Progenitor cell of endocrine pancreas (in vitro differentiated cells): ENCODE data around the gene TOMM7. TPM values are rescaled to one million over a fixed set of nuclear protein-coding genes. Genes with fewer than 3 reads are reported as not detected.
"Not testable (repeated sequence)": the region's sequence is repeated elsewhere in the genome, so short reads cannot be mapped to it uniquely, and the experiment has no call there.

Experiments used
- DNase-seq: peaks from one replicate; pipeline ENCODE4 v3.0.0; 2021; ENCODE audit warnings: low spot score; ENCODE audit not compliant: unreplicated experiment
- H3K27ac Mint-ChIP-seq: 2 replicates; pipeline ENCODE4 v1.8.0; 2021; ENCODE audit warnings: mild to moderate bottlenecking, moderate library complexity, mixed read lengths
- H3K27me3 Mint-ChIP-seq: 2 replicates; pipeline ENCODE4 v1.8.0; 2021; ENCODE audit warnings: mixed read lengths
- H3K36me3 Mint-ChIP-seq: 2 replicates; pipeline ENCODE4 v1.8.0; 2022; ENCODE audit warnings: mixed read lengths; ENCODE audit not compliant: insufficient read depth
- H3K4me1 Mint-ChIP-seq: 2 replicates; pipeline ENCODE4 v1.8.0; 2021; ENCODE audit warnings: low read depth, mixed read lengths
- H3K4me3 Mint-ChIP-seq: 2 replicates; pipeline ENCODE4 v1.8.0; 2021; ENCODE audit warnings: low read depth, mild to moderate bottlenecking, moderate library complexity, mixed read lengths
- H3K9me3 Mint-ChIP-seq: 2 replicates; pipeline ENCODE4 v1.8.0; 2021; ENCODE audit warnings: low read depth, mixed read lengths
- CTCF ChIP-seq: fragments of 200-600 bp; sonication (generic); IDR thresholded peaks from one replicate; pipeline ENCODE4 v1.5.0; 2021; ENCODE audit warnings: antibody characterized with exemption, mild to moderate bottlenecking; ENCODE audit not compliant: unreplicated experiment
- total RNA-seq: library from RNA; stranded (reverse); gene quantifications from 2 replicates; pipeline ENCODE4 v1.2.1, GENCODE V29; 2021

The TOMM7 gene
- total RNA-seq, 1 donor from 2014 or later = 139 TPM

- no peaks in the 10 kb centered on the region for H3K9me3 Mint-ChIP-seq
- H3K27me3 Mint-ChIP-seq = peaks cover 17% of the 10 kb centered on the region
- H3K27ac Mint-ChIP-seq = no peak overlapping the region
- no peak for DNase-seq
- peaks cover 4% of the 10 kb centered on the region for H3K4me1 Mint-ChIP-seq
- peaks cover 4% of the 10 kb centered on the region for H3K36me3 Mint-ChIP-seq
- TF ChIP-seq CTCF = no peak
- H3K4me3 Mint-ChIP-seq = no peak overlapping the region
Measured at GRCh38 chr7:22853138-22853537, 30.5 kb upstream of the TOMM7 start.

GRCh38 chr7:22851145-22851544, 28.5 kb upstream of the TOMM7 start:
- TF ChIP-seq CTCF = no peak
- Mint-ChIP-seq H3K27me3 (peaks cover 17% of the 10 kb centered on the region), H3K4me3 (no peak overlapping the region), H3K9me3 (no peaks in the 10 kb centered on the region), H3K27ac (no peak overlapping the region), H3K4me1 (peaks cover 4% of the 10 kb centered on the region), H3K36me3 (peaks cover 1% of the 10 kb centered on the region)
- no peak for DNase-seq

- not testable (repeated sequence) for H3K27ac Mint-ChIP-seq, H3K9me3 Mint-ChIP-seq, H3K4me1 Mint-ChIP-seq, H3K4me3 Mint-ChIP-seq, H3K36me3 Mint-ChIP-seq, DNase-seq
- peaks cover 17% of the 10 kb centered on the region for H3K27me3 Mint-ChIP-seq
Measured at GRCh38 chr7:22850394-22850793, 27.7 kb upstream of the TOMM7 start.

DNA sequence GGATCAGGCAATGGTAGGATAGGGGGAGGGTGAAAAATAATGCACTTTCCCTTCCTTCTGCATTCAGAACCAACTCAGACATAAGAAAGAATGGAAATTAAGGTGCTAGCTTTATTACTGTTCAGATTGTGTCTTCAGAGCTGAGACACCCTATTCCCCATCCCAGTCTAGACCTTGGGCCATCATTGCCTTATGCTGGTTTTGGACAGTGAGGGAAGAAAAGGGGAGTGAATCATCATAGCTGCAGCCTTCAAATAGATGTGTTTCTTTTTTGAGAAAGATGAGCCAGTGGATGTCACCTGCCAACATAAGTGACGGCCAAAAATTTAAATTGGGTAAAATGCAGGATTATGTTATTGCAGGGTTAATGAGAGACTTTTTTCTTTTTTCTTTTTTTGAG, 27.0 kb upstream of the TOMM7 start:
- Mint-ChIP-seq H3K27ac (no peak overlapping the region), H3K9me3 (no peaks in the 10 kb centered on the region), H3K36me3 (no peaks in the 10 kb centered on the region), H3K4me1 (peaks cover 2% of the 10 kb centered on the region), H3K4me3 (no peak overlapping the region), H3K27me3 (peaks cover 22% of the 10 kb centered on the region)
- TF ChIP-seq CTCF = no peak
- DNase-seq = no peak

- no peaks in the 10 kb centered on the region for H3K36me3 Mint-ChIP-seq
- H3K4me3 Mint-ChIP-seq = no peak overlapping the region
- H3K4me1 Mint-ChIP-seq = no peaks in the 10 kb centered on the region
- no peak for TF ChIP-seq CTCF
- DNase-seq = no peak
- H3K27ac Mint-ChIP-seq = no peak overlapping the region
- H3K27me3 Mint-ChIP-seq = peaks cover 22% of the 10 kb centered on the region
- H3K9me3 Mint-ChIP-seq = no peaks in the 10 kb centered on the region
Measured at GRCh38 chr7:22849172-22849571, 26.5 kb upstream of the TOMM7 start.

GRCh38 chr7:22846961-22847360, 24.3 kb upstream of the TOMM7 start:
- H3K9me3 Mint-ChIP-seq = no peaks in the 10 kb centered on the region
- DNase-seq = no peak
- no peaks in the 10 kb centered on the region for H3K36me3 Mint-ChIP-seq
- peaks cover 3% of the 10 kb centered on the region for H3K4me1 Mint-ChIP-seq
- peaks cover 9% of the 10 kb centered on the region for H3K27me3 Mint-ChIP-seq
- H3K4me3 Mint-ChIP-seq = no peak overlapping the region
- TF ChIP-seq CTCF = no peak
- no peak overlapping the region for H3K27ac Mint-ChIP-seq
